K562 (cell line): ENCODE measurements around the gene PDE12. TPM values are rescaled to one million over a fixed set of nuclear protein-coding genes. Genes with fewer than 3 reads are reported as not detected.

Experiments
- CBX5 ChIP-seq: IDR thresholded peaks from 2 replicates; pipeline ENCODE4 v1.6.1; 2014; ENCODE audit warnings: low read depth, borderline replicate concordance
- FOXK1 ChIP-seq: sonication (generic); formaldehyde crosslinking; IDR thresholded peaks from 2 replicates; pipeline ENCODE4 v1.8.0; 2022; ENCODE audit warnings: missing genetic modification reagents, mild to moderate bottlenecking, borderline replicate concordance
- HDAC6 ChIP-seq: IDR thresholded peaks from 2 replicates; pipeline ENCODE4 v1.6.1; 2012; ENCODE audit warnings: low read depth, mild to moderate bottlenecking, control low read depth, inconsistent platforms, low read length, moderate library complexity
- HOXB6 ChIP-seq: fragments of 250-450 bp; sonication (Bioruptor Pico); IDR thresholded peaks from 2 replicates; pipeline ENCODE4 v1.5.1; 2022; ENCODE audit warnings: mild to moderate bottlenecking, borderline replicate concordance
- KDM2B ChIP-seq: fragments of 250-450 bp; sonication (Bioruptor Pico); IDR thresholded peaks from 2 replicates; pipeline ENCODE4 v1.8.0; 2021; ENCODE audit warnings: mild to moderate bottlenecking, moderate library complexity
- PCBP1 ChIP-seq: fragments of 200-400 bp; formaldehyde crosslinking; IDR thresholded peaks from 2 replicates; pipeline ENCODE4 v1.6.1; 2018; ENCODE audit warnings: mild to moderate bottlenecking, low read depth, low read length; ENCODE audit not compliant: poor library complexity, severe bottlenecking
- SAFB2 ChIP-seq: fragments of 200-400 bp; formaldehyde crosslinking; IDR thresholded peaks from 2 replicates; pipeline ENCODE4 v1.6.1; 2018; ENCODE audit warnings: borderline replicate concordance, low read length, low read depth, moderate library complexity; ENCODE audit not compliant: severe bottlenecking
- ZNF197 ChIP-seq: fragments of 200-800 bp; sonication (Bioruptor generic); IDR thresholded peaks from 2 replicates; pipeline ENCODE4 v1.6.1; 2016; ENCODE audit warnings: low read depth, missing genetic modification characterization, missing compliant biosample characterization
- ZNF551 ChIP-seq: fragments of 250-450 bp; sonication (Bioruptor Pico); IDR thresholded peaks from 2 replicates; pipeline ENCODE4 v1.5.0; 2021; ENCODE audit warnings: mild to moderate bottlenecking, moderate library complexity
- ZNF584 ChIP-seq: fragments of 200-800 bp; sonication (Bioruptor generic); IDR thresholded peaks from 2 replicates; pipeline ENCODE4 v1.6.1; 2016; ENCODE audit warnings: low read depth, mild to moderate bottlenecking, missing genetic modification characterization, missing compliant biosample characterization
- polyA plus RNA-seq, 8 experiments: library from polyadenylated mRNA; depleted of rRNA in 4 of 8; stranded (reverse) in 5 of 8; unstranded in 3 of 8; fragments of >200 nt; fragmentation: Nextera tagmentation in 2 of 8; fragmentation: Illumina TruSeq in 1 of 8; extraction: Ambion mirVana in 2 of 8; extraction: Trizol in 1 of 8; gene quantifications; 2 replicates each; pipeline versions ENCODE4 v1.2.1 to v1.2.3, GENCODE V29; 2011 to 2014; ENCODE audit warnings: inconsistent platforms in 1 of 8, missing spikeins in 1 of 8
- total RNA-seq, 7 experiments: library from RNA; depleted of rRNA in 6 of 7; stranded (reverse); fragments of >200 nt in 6 of 7; fragmentation: Illumina TruSeq in 2 of 7; extraction: Trizol in 2 of 7; gene quantifications; 2 replicates each; pipeline versions ENCODE4 v1.2.1 to v1.2.3, GENCODE V29; 2011 to 2021; ENCODE audit warnings: low replicate concordance in 1 of 7
- TF ChIP-seq, protein P1 (sequence below): sonication (generic); formaldehyde crosslinking; IDR thresholded peaks from 2 replicates; pipeline ENCODE4 v1.8.1; 2023; ENCODE audit warnings: missing genetic modification reagents, mild to moderate bottlenecking, borderline replicate concordance
- TF ChIP-seq, protein P2 (sequence below): fragments of 250-450 bp; sonication (Bioruptor Pico); IDR thresholded peaks from 2 replicates; pipeline ENCODE4 v1.9.0; 2021; ENCODE audit warnings: mild to moderate bottlenecking, inconsistent platforms
- TF ChIP-seq, protein P3 (sequence below): fragments of 250-450 bp; sonication (Bioruptor Pico); IDR thresholded peaks from 2 replicates; pipeline ENCODE4 v1.8.0; 2022; ENCODE audit warnings: inconsistent platforms
- TF ChIP-seq, protein P4 (sequence below): fragments of 450-650 bp; formaldehyde crosslinking; IDR thresholded peaks from 2 replicates; pipeline ENCODE4 v1.4.0; 2020; ENCODE audit warnings: mild to moderate bottlenecking, moderate library complexity
- TF ChIP-seq, protein P5 (sequence below): sonication (generic); formaldehyde crosslinking; IDR thresholded peaks from 2 replicates; pipeline ENCODE4 v1.8.1; 2022; ENCODE audit warnings: missing genetic modification reagents

PDE12 gene
- total and polyA plus RNA-seq, 9 of the 15 experiments (the other 6 are each of a cell fraction or from before 2014, with no cell fraction given): 2.1 to 20.5 (median 10.0) TPM

DNA sequence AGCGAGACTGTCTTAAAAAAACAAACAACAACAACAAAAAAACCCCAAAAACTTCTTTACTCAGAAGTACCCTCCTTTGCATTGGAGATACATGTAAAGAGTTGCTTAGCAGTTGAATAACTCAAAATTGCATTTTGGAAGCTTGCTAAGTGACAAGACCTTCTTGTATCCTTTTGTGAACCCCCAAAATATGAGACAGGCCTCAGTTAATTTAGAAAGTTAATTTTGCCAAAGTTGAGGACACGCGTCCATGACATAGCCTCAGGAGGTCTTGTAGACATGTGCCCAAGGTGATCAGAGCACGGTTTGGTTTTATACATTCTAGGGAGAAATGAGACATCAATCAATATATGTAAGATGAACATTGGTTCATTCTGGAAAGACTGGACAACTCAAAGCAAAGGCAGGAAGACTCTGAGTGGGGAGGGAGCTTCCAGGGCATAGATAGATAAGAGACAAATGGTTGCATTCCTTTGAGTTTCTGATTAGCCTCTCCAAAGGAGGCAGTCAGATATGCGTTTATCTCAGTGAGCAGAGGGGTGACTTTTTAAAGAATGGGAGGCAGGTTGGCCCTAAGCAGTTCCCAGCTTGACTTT lies 42.8 kb downstream of the PDE12 start (continued):
- TF ChIP-seq, protein P1, sequence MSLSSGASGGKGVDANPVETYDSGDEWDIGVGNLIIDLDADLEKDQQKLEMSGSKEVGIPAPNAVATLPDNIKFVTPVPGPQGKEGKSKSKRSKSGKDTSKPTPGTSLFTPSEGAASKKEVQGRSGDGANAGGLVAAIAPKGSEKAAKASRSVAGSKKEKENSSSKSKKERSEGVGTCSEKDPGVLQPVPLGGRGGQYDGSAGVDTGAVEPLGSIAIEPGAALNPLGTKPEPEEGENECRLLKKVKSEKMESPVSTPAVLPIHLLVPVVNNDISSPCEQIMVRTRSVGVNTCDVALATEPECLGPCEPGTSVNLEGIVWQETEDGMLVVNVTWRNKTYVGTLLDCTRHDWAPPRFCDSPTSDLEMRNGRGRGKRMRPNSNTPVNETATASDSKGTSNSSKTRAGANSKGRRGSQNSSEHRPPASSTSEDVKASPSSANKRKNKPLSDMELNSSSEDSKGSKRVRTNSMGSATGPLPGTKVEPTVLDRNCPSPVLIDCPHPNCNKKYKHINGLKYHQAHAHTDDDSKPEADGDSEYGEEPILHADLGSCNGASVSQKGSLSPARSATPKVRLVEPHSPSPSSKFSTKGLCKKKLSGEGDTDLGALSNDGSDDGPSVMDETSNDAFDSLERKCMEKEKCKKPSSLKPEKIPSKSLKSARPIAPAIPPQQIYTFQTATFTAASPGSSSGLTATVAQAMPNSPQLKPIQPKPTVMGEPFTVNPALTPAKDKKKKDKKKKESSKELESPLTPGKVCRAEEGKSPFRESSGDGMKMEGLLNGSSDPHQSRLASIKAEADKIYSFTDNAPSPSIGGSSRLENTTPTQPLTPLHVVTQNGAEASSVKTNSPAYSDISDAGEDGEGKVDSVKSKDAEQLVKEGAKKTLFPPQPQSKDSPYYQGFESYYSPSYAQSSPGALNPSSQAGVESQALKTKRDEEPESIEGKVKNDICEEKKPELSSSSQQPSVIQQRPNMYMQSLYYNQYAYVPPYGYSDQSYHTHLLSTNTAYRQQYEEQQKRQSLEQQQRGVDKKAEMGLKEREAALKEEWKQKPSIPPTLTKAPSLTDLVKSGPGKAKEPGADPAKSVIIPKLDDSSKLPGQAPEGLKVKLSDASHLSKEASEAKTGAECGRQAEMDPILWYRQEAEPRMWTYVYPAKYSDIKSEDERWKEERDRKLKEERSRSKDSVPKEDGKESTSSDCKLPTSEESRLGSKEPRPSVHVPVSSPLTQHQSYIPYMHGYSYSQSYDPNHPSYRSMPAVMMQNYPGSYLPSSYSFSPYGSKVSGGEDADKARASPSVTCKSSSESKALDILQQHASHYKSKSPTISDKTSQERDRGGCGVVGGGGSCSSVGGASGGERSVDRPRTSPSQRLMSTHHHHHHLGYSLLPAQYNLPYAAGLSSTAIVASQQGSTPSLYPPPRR (CRISPR knock-in tag): no peak
- TF ChIP-seq ZNF197 (CRISPR knock-in tag): 0 out of 2 replicates have a peak, but pooled peaks have one; percentile 19
- TF ChIP-seq, protein P2, sequence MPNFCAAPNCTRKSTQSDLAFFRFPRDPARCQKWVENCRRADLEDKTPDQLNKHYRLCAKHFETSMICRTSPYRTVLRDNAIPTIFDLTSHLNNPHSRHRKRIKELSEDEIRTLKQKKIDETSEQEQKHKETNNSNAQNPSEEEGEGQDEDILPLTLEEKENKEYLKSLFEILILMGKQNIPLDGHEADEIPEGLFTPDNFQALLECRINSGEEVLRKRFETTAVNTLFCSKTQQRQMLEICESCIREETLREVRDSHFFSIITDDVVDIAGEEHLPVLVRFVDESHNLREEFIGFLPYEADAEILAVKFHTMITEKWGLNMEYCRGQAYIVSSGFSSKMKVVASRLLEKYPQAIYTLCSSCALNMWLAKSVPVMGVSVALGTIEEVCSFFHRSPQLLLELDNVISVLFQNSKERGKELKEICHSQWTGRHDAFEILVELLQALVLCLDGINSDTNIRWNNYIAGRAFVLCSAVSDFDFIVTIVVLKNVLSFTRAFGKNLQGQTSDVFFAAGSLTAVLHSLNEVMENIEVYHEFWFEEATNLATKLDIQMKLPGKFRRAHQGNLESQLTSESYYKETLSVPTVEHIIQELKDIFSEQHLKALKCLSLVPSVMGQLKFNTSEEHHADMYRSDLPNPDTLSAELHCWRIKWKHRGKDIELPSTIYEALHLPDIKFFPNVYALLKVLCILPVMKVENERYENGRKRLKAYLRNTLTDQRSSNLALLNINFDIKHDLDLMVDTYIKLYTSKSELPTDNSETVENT (CRISPR knock-in tag): no peak
- TF ChIP-seq ZNF551 (CRISPR knock-in tag): no peak
- no peak for TF ChIP-seq FOXK1 (CRISPR knock-in tag)
- TF ChIP-seq PCBP1: no peak
- no peak for TF ChIP-seq HDAC6
- TF ChIP-seq KDM2B (CRISPR knock-in tag): no peak
- peak; percentile 61; the same call in 1 of the 2 replicates for TF ChIP-seq ZNF584
- TF ChIP-seq, protein P3, sequence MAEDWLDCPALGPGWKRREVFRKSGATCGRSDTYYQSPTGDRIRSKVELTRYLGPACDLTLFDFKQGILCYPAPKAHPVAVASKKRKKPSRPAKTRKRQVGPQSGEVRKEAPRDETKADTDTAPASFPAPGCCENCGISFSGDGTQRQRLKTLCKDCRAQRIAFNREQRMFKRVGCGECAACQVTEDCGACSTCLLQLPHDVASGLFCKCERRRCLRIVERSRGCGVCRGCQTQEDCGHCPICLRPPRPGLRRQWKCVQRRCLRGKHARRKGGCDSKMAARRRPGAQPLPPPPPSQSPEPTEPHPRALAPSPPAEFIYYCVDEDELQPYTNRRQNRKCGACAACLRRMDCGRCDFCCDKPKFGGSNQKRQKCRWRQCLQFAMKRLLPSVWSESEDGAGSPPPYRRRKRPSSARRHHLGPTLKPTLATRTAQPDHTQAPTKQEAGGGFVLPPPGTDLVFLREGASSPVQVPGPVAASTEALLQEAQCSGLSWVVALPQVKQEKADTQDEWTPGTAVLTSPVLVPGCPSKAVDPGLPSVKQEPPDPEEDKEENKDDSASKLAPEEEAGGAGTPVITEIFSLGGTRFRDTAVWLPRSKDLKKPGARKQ (CRISPR knock-in tag): no peak
- TF ChIP-seq, protein P4, sequence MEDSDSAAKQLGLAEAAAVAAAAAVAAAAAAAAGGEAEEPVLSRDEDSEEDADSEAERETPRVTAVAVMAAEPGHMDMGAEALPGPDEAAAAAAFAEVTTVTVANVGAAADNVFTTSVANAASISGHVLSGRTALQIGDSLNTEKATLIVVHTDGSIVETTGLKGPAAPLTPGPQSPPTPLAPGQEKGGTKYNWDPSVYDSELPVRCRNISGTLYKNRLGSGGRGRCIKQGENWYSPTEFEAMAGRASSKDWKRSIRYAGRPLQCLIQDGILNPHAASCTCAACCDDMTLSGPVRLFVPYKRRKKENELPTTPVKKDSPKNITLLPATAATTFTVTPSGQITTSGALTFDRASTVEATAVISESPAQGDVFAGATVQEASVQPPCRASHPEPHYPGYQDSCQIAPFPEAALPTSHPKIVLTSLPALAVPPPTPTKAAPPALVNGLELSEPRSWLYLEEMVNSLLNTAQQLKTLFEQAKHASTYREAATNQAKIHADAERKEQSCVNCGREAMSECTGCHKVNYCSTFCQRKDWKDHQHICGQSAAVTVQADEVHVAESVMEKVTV (CRISPR knock-in tag): no peak
- no peak for TF ChIP-seq SAFB2
- TF ChIP-seq, protein P5, sequence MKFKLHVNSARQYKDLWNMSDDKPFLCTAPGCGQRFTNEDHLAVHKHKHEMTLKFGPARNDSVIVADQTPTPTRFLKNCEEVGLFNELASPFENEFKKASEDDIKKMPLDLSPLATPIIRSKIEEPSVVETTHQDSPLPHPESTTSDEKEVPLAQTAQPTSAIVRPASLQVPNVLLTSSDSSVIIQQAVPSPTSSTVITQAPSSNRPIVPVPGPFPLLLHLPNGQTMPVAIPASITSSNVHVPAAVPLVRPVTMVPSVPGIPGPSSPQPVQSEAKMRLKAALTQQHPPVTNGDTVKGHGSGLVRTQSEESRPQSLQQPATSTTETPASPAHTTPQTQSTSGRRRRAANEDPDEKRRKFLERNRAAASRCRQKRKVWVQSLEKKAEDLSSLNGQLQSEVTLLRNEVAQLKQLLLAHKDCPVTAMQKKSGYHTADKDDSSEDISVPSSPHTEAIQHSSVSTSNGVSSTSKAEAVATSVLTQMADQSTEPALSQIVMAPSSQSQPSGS: no peak
- TF ChIP-seq HOXB6 (CRISPR knock-in tag): no peak
- no peak for TF ChIP-seq CBX5
